ENCODE results near the gene SHROOM3.

SHROOM3 gene

GRCh38 chr4:76624931-76625715 lies 190.1 kb downstream of the SHROOM3 start:
- no peak for DNase-seq (ENCODE audit: low spot score)

- DNase-seq (ENCODE audit: low spot score): no peak
These were observed 191.8 kb downstream of the SHROOM3 start for GRCh38 chr4:76626686-76627465.

GRCh38 chr4:76628251-76628650 lies 193.2 kb downstream of the SHROOM3 start:
- DNase-seq (ENCODE audit: low spot score): no peak

GRCh38 chr4:76630741-76631140 lies 195.7 kb downstream of the SHROOM3 start:
- DNase-seq (ENCODE audit: low spot score): no peak

- DNase-seq (ENCODE audit: low spot score): no peak
These were observed 199.2 kb downstream of the SHROOM3 start for GRCh38 chr4:76634220-76634619.

- DNase-seq (ENCODE audit: low spot score): no peak
These were observed 202.8 kb downstream of the SHROOM3 start for GRCh38 chr4:76637712-76638361.

GRCh38 chr4:76639288-76639687 lies 204.3 kb downstream of the SHROOM3 start:
- no peak for DNase-seq (ENCODE audit: low spot score)

GRCh38 chr4:76640353-76640910 lies 205.4 kb downstream of the SHROOM3 start:
- DNase-seq (ENCODE audit: low spot score): no peak

- DNase-seq (ENCODE audit: low spot score): no peak
These were observed 206.3 kb downstream of the SHROOM3 start for GRCh38 chr4:76641351-76641750.

GRCh38 chr4:76641758-76642157 lies 206.7 kb downstream of the SHROOM3 start:
- DNase-seq (ENCODE audit: low spot score): no peak

- DNase-seq (ENCODE audit: low spot score): no peak
These were observed 209.9 kb downstream of the SHROOM3 start for GRCh38 chr4:76644831-76645485.

GRCh38 chr4:76649086-76649485 lies 214.1 kb downstream of the SHROOM3 start:
- DNase-seq (ENCODE audit: low spot score): no peak

- DNase-seq (ENCODE audit: low spot score): no peak
These were observed 216.6 kb downstream of the SHROOM3 start for GRCh38 chr4:76651616-76652015.

- no peak for DNase-seq (ENCODE audit: low spot score)
These were observed 217.4 kb downstream of the SHROOM3 start for GRCh38 chr4:76652389-76652788.

GRCh38 chr4:76654084-76654483 lies 219.1 kb downstream of the SHROOM3 start:
- DNase-seq (ENCODE audit: low spot score): no peak

- DNase-seq (ENCODE audit: low spot score): no peak
These were observed 219.8 kb downstream of the SHROOM3 start for GRCh38 chr4:76654791-76655190.

GRCh38 chr4:76655566-76656479 lies 220.8 kb downstream of the SHROOM3 start:
- no peak for DNase-seq (ENCODE audit: low spot score)

GRCh38 chr4:76657443-76657842 lies 222.4 kb downstream of the SHROOM3 start:
- no peak for DNase-seq (ENCODE audit: low spot score)

- DNase-seq (ENCODE audit: low spot score): no peak
These were observed 223.4 kb downstream of the SHROOM3 start for GRCh38 chr4:76658231-76659102.

GRCh38 chr4:76659103-76659490 lies 224.1 kb downstream of the SHROOM3 start:
- no peak for DNase-seq (ENCODE audit: low spot score)

Measured in left forelimb (tissue), 1 donor.